Astrocyte (in vitro differentiated cells and primary cell): ENCODE measurements around the gene SPACA7. TPM values are rescaled to one million over a fixed set of nuclear protein-coding genes. Genes with fewer than 3 reads are reported as not detected.

Experiments
- DNase-seq: peaks from one replicate; pipeline ENCODE4 v3.0.0-alpha.2; 2010; ENCODE audit warnings: low read depth
- FAIRE-seq: peaks from 2 replicates; lab custom pipeline; 2011; peaks lifted over from hg19 to GRCh38; lab: Jason Lieb, UNC
- H2AFZ ChIP-seq: 2 replicates; pipeline ENCODE4 v1.6.0; 2012; ENCODE audit warnings: low read depth, low read length, inconsistent platforms
- H3K27ac ChIP-seq: 2 replicates; pipeline ENCODE4 v1.5.1; 2011; ENCODE audit warnings: low read depth, low read length, inconsistent platforms
- H3K27me3 ChIP-seq: 2 replicates; pipeline ENCODE4 v1.6.0; 2011; ENCODE audit warnings: low read length, inconsistent platforms; ENCODE audit not compliant: insufficient read depth
- H3K36me3 ChIP-seq: 2 replicates; pipeline ENCODE4 v1.5.1; 2011; ENCODE audit warnings: low read length, inconsistent platforms; ENCODE audit not compliant: insufficient read depth
- H3K4me1 ChIP-seq: 2 replicates; pipeline ENCODE4 v1.5.1; 2011; ENCODE audit warnings: low read length, inconsistent platforms; ENCODE audit not compliant: insufficient read depth
- H3K4me2 ChIP-seq: 2 replicates; pipeline ENCODE4 v1.6.0; 2012; ENCODE audit warnings: low read length, inconsistent platforms
- H3K4me3 ChIP-seq: 2 replicates; pipeline ENCODE4 v1.5.1; 2011; ENCODE audit warnings: low read depth, mild to moderate bottlenecking, low read length, inconsistent platforms; ENCODE audit not compliant: insufficient read depth
- H3K79me2 ChIP-seq: 2 replicates; pipeline ENCODE4 v1.6.0; 2012; ENCODE audit warnings: mild to moderate bottlenecking, low read length, inconsistent platforms; ENCODE audit not compliant: insufficient read depth
- H3K9ac ChIP-seq: 2 replicates; pipeline ENCODE4 v1.6.0; 2012; ENCODE audit warnings: mild to moderate bottlenecking, low read length, inconsistent platforms
- H3K9me3 ChIP-seq: 2 replicates; pipeline ENCODE4 v1.5.1; 2012; ENCODE audit warnings: low read depth, mild to moderate bottlenecking, low read length, inconsistent platforms; ENCODE audit not compliant: insufficient read depth
- H4K20me1 ChIP-seq: 2 replicates; pipeline ENCODE4 v1.6.0; 2012; ENCODE audit warnings: low read length, inconsistent platforms; ENCODE audit not compliant: insufficient read depth
- H3K27ac Mint-ChIP-seq: one replicate; pipeline ENCODE4 v1.8.0; 2021; ENCODE audit warnings: mild to moderate bottlenecking, mixed read lengths; ENCODE audit not compliant: unreplicated experiment
- H3K27me3 Mint-ChIP-seq: one replicate; pipeline ENCODE4 v1.8.0; 2021; ENCODE audit warnings: low read depth, mixed read lengths; ENCODE audit not compliant: unreplicated experiment
- H3K36me3 Mint-ChIP-seq: one replicate; pipeline ENCODE4 v1.8.0; 2021; ENCODE audit warnings: low read depth, mixed read lengths; ENCODE audit not compliant: unreplicated experiment
- H3K4me1 Mint-ChIP-seq: one replicate; pipeline ENCODE4 v1.8.0; 2021; ENCODE audit warnings: low read depth, mixed read lengths; ENCODE audit not compliant: unreplicated experiment
- H3K4me3 Mint-ChIP-seq: one replicate; pipeline ENCODE4 v1.8.0; 2021; ENCODE audit warnings: mild to moderate bottlenecking, moderate library complexity, mixed read lengths; ENCODE audit not compliant: unreplicated experiment
- H3K9me3 Mint-ChIP-seq: one replicate; pipeline ENCODE4 v1.8.0; 2021; ENCODE audit warnings: mild to moderate bottlenecking, mixed read lengths; ENCODE audit not compliant: unreplicated experiment
- EZH2 ChIP-seq: IDR thresholded peaks from 2 replicates; pipeline ENCODE4 v1.6.1; 2012; ENCODE audit warnings: mild to moderate bottlenecking, low read length, inconsistent platforms; ENCODE audit not compliant: insufficient read depth
- total RNA-seq: library from RNA; stranded (reverse); gene quantifications from 2 replicates; pipeline ENCODE4 v1.2.1, GENCODE V29; 2021
- TF ChIP-seq, protein P1 (sequence below): IDR thresholded peaks from 2 replicates; pipeline ENCODE4 v1.5.1; 2011; ENCODE audit warnings: low read depth, mild to moderate bottlenecking, inconsistent platforms, low read length, moderate library complexity; ENCODE audit not compliant: insufficient read depth

SPACA7 gene
- total RNA-seq, 1 donor from 2014 or later = not detected

DNA sequence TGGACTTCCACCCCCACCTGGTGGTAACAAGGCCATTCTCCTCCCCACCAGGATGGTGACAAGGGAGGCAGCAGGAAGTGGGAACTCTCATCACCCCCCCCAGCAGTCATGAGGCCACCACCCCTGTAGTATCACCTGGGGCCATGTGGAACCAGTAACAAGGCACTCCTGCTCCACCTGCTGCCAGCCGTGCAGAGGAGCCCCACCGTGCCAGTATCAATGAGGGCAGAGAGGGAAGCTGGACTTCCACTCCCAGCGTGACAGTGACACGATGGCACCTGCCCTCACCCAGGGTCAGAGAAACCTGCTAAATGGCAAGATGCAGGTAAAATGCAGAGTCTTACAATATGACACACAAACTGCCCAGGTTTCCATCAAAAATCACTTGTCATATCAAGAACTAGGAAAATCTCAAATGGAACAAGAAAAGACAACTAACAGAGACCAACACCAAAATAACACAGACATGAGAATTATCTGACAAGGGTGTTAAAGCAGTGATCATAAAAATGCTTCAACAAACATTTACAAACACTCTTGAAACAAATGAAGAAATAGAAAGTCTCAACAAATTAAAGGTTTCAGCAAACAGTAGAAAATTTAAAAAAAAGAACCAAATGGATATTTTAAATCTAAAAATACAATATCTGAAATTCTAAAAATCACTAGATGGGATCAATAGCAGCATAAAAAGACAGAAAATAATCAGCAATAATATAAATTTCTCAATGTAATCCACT is 9.1 kb upstream of the SPACA7 start:
- H3K9ac ChIP-seq = no peak overlapping the region
- H3K36me3 ChIP-seq = no peaks in the 10 kb centered on the region
- H2AFZ ChIP-seq = no peak overlapping the region
- no peak overlapping the region for H3K4me3 ChIP-seq
- Mint-ChIP-seq H3K27ac (no peak overlapping the region), H3K4me3 (no peak overlapping the region), H3K36me3 (no peaks in the 10 kb centered on the region), H3K4me1 (peaks cover 2% of the 10 kb centered on the region), H3K9me3 (peaks cover 2% of the 10 kb centered on the region), H3K27me3 (peaks cover 25% of the 10 kb centered on the region)
- H3K4me2 ChIP-seq = no peak overlapping the region
- DNase-seq = no peak
- H3K79me2 ChIP-seq = no peaks in the 10 kb centered on the region
- H3K27me3 ChIP-seq = no peaks in the 10 kb centered on the region
- no peaks in the 10 kb centered on the region for H3K4me1 ChIP-seq
- no peak overlapping the region for H3K27ac ChIP-seq
- FAIRE-seq = no peak
- TF ChIP-seq, protein P1, sequence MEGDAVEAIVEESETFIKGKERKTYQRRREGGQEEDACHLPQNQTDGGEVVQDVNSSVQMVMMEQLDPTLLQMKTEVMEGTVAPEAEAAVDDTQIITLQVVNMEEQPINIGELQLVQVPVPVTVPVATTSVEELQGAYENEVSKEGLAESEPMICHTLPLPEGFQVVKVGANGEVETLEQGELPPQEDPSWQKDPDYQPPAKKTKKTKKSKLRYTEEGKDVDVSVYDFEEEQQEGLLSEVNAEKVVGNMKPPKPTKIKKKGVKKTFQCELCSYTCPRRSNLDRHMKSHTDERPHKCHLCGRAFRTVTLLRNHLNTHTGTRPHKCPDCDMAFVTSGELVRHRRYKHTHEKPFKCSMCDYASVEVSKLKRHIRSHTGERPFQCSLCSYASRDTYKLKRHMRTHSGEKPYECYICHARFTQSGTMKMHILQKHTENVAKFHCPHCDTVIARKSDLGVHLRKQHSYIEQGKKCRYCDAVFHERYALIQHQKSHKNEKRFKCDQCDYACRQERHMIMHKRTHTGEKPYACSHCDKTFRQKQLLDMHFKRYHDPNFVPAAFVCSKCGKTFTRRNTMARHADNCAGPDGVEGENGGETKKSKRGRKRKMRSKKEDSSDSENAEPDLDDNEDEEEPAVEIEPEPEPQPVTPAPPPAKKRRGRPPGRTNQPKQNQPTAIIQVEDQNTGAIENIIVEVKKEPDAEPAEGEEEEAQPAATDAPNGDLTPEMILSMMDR = no peak
- TF ChIP-seq EZH2 = no peak
- H4K20me1 ChIP-seq = no peaks in the 10 kb centered on the region
- H3K9me3 ChIP-seq = peaks cover 4% of the 10 kb centered on the region

DNA sequence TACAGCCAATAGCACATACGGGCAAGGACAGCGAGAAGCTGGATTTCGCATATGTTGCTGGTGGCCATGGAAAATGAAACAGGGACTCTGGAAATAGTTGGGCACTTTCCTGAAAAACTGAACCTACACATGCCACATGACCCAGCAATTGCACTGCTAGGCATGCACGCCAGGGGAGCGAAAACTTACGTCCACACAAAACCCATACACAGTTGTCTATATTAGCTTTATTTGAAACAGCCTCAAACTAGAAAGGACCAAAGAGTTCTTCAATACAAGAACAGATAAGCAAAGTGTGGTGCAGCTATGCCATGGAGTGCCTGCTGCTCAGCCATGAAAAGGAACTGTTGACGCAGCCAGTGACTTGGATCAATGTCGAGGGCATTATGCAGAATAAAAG is 7.3 kb upstream of the SPACA7 start:
- Mint-ChIP-seq H3K36me3 (no peaks in the 10 kb centered on the region), H3K27me3 (peaks cover 17% of the 10 kb centered on the region), H3K4me1 (no peaks in the 10 kb centered on the region), H3K27ac (no peak overlapping the region), H3K9me3 (peaks cover 2% of the 10 kb centered on the region), H3K4me3 (no peak overlapping the region)
- TF ChIP-seq, protein P1 = no peak
- no peak for TF ChIP-seq EZH2
- Histone ChIP-seq H3K4me3 (no peak overlapping the region), H3K9ac (no peak overlapping the region), H3K27ac (no peak overlapping the region), H3K9me3 (peaks cover 4% of the 10 kb centered on the region), H2AFZ (no peak overlapping the region), H3K36me3 (no peaks in the 10 kb centered on the region), H3K27me3 (no peaks in the 10 kb centered on the region), H4K20me1 (no peaks in the 10 kb centered on the region), H3K4me2 (no peak overlapping the region), H3K4me1 (no peaks in the 10 kb centered on the region), H3K79me2 (no peaks in the 10 kb centered on the region)
- no peak for DNase-seq
- FAIRE-seq = no peak

DNA sequence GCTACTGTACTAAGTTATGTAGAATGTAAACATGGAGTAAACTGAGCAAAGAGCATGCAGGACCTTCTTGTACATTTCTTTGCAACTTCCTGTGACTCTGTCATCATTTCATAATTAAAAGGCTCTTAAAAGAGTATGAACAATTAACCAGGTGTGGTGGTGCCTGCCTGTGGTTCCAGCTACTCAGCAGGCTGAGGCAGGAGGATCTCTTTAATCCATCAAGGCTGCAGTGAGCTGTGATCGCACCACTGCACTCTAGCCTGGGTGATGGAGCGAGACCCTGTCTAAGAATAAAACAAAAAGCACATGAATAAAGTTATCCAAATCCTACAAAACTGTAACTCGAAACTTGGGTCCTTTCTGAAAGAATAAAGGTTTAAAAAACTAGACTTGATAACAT is 5.8 kb upstream of the SPACA7 start:
- Mint-ChIP-seq H3K4me3 (no peak overlapping the region), H3K27ac (no peak overlapping the region), H3K36me3 (no peaks in the 10 kb centered on the region), H3K4me1 (no peaks in the 10 kb centered on the region), H3K27me3 (peaks cover 25% of the 10 kb centered on the region), H3K9me3 (peaks cover 9% of the 10 kb centered on the region)
- H3K36me3 ChIP-seq = no peaks in the 10 kb centered on the region
- H3K4me1 ChIP-seq = no peaks in the 10 kb centered on the region
- no peaks in the 10 kb centered on the region for H3K79me2 ChIP-seq
- no peak overlapping the region for H2AFZ ChIP-seq
- H3K4me3 ChIP-seq = no peak overlapping the region
- H3K4me2 ChIP-seq = no peak overlapping the region
- TF ChIP-seq, protein P1 = no peak
- TF ChIP-seq EZH2 = no peak
- H3K27ac ChIP-seq = no peak overlapping the region
- no peak overlapping the region for H3K9ac ChIP-seq
- H3K27me3 ChIP-seq = no peaks in the 10 kb centered on the region
- FAIRE-seq = no peak
- H3K9me3 ChIP-seq = peaks cover 4% of the 10 kb centered on the region
- no peaks in the 10 kb centered on the region for H4K20me1 ChIP-seq
- no peak for DNase-seq
